Vagina (tissue), 2 donors: ENCODE results near the gene FERD3L. TPM values are rescaled to one million over a fixed set of nuclear protein-coding genes. Genes with fewer than 3 reads are reported as not detected.

Experiments
- DNase-seq, 2 donors: peaks; one replicate each; pipeline ENCODE4 v3.0.0-alpha.2; 2017; ENCODE audit errors: extremely low spot score in 2 of 2
- H3K27ac ChIP-seq: fragments of 200-600 bp; sonication (generic); one replicate; pipeline ENCODE4 v1.5.1; 2019
- H3K27me3 ChIP-seq: fragments of 200-600 bp; sonication (generic); one replicate; pipeline ENCODE4 v1.5.1; 2019
- H3K36me3 ChIP-seq, 2 donors: fragments of 200-600 bp; sonication (generic); one replicate each; pipeline ENCODE4 v1.5.1; 2017 to 2019
- H3K4me1 ChIP-seq: fragments of 200-600 bp; sonication (generic); one replicate; pipeline ENCODE4 v1.5.1; 2019
- H3K4me3 ChIP-seq, 2 donors: fragments of 200-600 bp; sonication (generic); 1 replicate in 1 of 2; 2 replicates in 1 of 2; pipeline ENCODE4 v1.5.1; 2016 to 2019
- H3K9me3 ChIP-seq: fragments of 200-600 bp; sonication (generic); one replicate; pipeline ENCODE4 v1.5.1; 2019
- CTCF ChIP-seq, 3 experiments: fragments of 450-650 bp in 2 of 3; fragments of 200-600 bp in 1 of 3; sonication (generic) in 1 of 3; IDR thresholded peaks; one replicate each; pipeline ENCODE4 v1.5.1; 2017 to 2019; ENCODE audit warnings: antibody characterized with exemption in 3 of 3, mild to moderate bottlenecking in 2 of 3, moderate library complexity in 2 of 3
- POLR2A ChIP-seq, 2 donors: fragments of 450-650 bp; IDR thresholded peaks; one replicate each; pipeline ENCODE4 v1.6.1; 2017; ENCODE audit warnings: antibody characterized with exemption in 2 of 2, mild to moderate bottlenecking in 2 of 2, moderate library complexity in 2 of 2
- POLR2AphosphoS5 ChIP-seq, 2 donors: sonication (generic); formaldehyde crosslinking; IDR thresholded peaks; one replicate each; pipeline ENCODE4 v1.9.0; 2017; ENCODE audit warnings: antibody characterized with exemption in 2 of 2, mild to moderate bottlenecking in 2 of 2, low read depth in 1 of 2; ENCODE audit not compliant: insufficient read depth in 1 of 2
- intact Hi-C: fragments of 100-400 bp; cut with DNase I; formaldehyde crosslinking; loops from one replicate; pipeline ENCODE4 v1.15.1; 2023
- total RNA-seq: library from RNA; depleted of rRNA; stranded (reverse); fragments of >200 nt; gene quantifications from one replicate; pipeline ENCODE4 v1.2.3, GENCODE V29; 2016

Gene FERD3L
- total RNA-seq, 1 donor from 2014 or later: not detected

GRCh38 chr7:19112274-19113001, 32.8 kb downstream of the FERD3L start:
- Histone ChIP-seq H3K27ac (no peak overlapping the region), H3K36me3 (no peaks in the 10 kb centered on the region), H3K9me3 (no peaks in the 10 kb centered on the region), H3K4me3 (peak overlapping the region; percentile 1 to 16), H3K4me1 (peaks cover 22% of the 10 kb centered on the region), H3K27me3 (no peaks in the 10 kb centered on the region)
- intact Hi-C loops: no loop called here
- DNase-seq: no peak
- TF ChIP-seq POLR2AphosphoS5 (IDR thresholded peaks at IDR 0.05; ENCODE audit: insufficient read depth in 1 of 2, low read depth in 1 of 2): no peak
- TF ChIP-seq CTCF (IDR thresholded peaks at IDR 0.05): no peak
- TF ChIP-seq POLR2A (IDR thresholded peaks at IDR 0.05): no peak

- Histone ChIP-seq H3K9me3 (no peaks in the 10 kb centered on the region), H3K4me1 (peaks cover 27% of the 10 kb centered on the region), H3K4me3 (no peak overlapping the region), H3K36me3 (no peaks in the 10 kb centered on the region), H3K27me3 (no peaks in the 10 kb centered on the region), H3K27ac (no peak overlapping the region)
- TF ChIP-seq POLR2A (IDR thresholded peaks at IDR 0.05): no peak
- no peak for TF ChIP-seq CTCF (IDR thresholded peaks at IDR 0.05)
- no peak for TF ChIP-seq POLR2AphosphoS5 (IDR thresholded peaks at IDR 0.05; ENCODE audit: insufficient read depth in 1 of 2, low read depth in 1 of 2)
- intact Hi-C loops: no loop called here
- DNase-seq: no peak
Measured at GRCh38 chr7:19111474-19112273, 33.5 kb downstream of the FERD3L start.

- no peak overlapping the region for H3K4me3 ChIP-seq
Measured at GRCh38 chr7:19110776-19111175, 34.4 kb downstream of the FERD3L start.

GRCh38 chr7:19110026-19110730, 35.0 kb downstream of the FERD3L start:
- DNase-seq: no peak
- Histone ChIP-seq H3K36me3 (no peaks in the 10 kb centered on the region), H3K27ac (no peak overlapping the region), H3K27me3 (no peaks in the 10 kb centered on the region), H3K4me3 (no peak overlapping the region), H3K9me3 (no peaks in the 10 kb centered on the region), H3K4me1 (peaks cover 21% of the 10 kb centered on the region)
- no peak for TF ChIP-seq POLR2A (IDR thresholded peaks at IDR 0.05)
- no peak for TF ChIP-seq POLR2AphosphoS5 (IDR thresholded peaks at IDR 0.05; ENCODE audit: insufficient read depth in 1 of 2, low read depth in 1 of 2)
- no peak for TF ChIP-seq CTCF (IDR thresholded peaks at IDR 0.05)
- intact Hi-C loops: no loop called here

More at GRCh38 chr7:19110776-19111175, 34.4 kb downstream of the FERD3L start:
- Histone ChIP-seq H3K4me1 (peaks cover 23% of the 10 kb centered on the region), H3K36me3 (no peaks in the 10 kb centered on the region), H3K9me3 (no peaks in the 10 kb centered on the region), H3K27ac (no peak overlapping the region), H3K27me3 (no peaks in the 10 kb centered on the region)
- DNase-seq: no peak
- intact Hi-C loops: no loop called here
- TF ChIP-seq POLR2A (IDR thresholded peaks at IDR 0.05): no peak
- no peak for TF ChIP-seq CTCF (IDR thresholded peaks at IDR 0.05)
- TF ChIP-seq POLR2AphosphoS5 (IDR thresholded peaks at IDR 0.05; ENCODE audit: insufficient read depth in 1 of 2, low read depth in 1 of 2): no peak
